Measurements from ENCODE around the gene KATNIP.
A peak's percentile ranks its signal among the peaks of the same experiment; 100 is the strongest.

DNA sequence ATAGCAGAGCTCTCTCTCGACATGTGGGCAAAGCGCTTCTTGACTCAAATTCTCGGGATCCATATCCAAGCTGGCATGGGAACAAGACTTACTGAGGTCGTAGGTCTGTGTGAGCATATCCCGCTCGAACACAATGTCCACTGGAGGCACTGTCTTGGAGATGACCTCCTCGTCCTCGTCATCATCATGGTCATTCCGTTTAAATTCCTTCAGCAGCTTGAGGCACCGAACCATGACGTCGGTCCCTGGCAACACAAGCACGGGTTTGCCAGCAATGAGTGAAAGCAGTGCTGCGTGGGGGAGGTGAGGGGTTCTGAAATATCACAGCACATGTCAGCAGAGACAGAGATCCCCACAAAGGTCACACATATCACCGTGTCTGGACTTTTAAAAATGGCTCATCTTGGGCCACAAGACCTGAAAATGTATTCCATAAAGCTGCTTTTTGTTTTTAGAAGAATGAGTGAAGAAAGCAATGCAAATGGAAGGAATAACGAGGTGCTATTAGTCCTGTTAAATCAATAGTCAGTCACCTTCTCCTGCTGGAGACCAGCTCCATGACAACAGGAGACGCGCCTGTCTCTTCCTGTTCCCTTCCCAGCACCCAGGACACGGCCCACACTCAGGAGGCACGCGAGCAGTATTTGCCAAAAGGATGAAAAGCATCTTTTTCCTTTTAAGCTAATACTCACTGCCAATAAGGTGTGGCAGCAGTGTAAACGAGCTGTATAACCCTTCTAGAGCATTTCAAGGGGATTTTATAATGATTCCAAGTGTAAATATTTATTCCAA lies 38.1 kb upstream of the KATNIP start:
- no peak for TF ChIP-seq POLR2A (IDR thresholded peaks at IDR 0.05)
- TF ChIP-seq EP300 (IDR thresholded peaks at IDR 0.05): peak in 1 of 4 donors; percentile 37
- no peak for TF ChIP-seq CTCF (IDR thresholded peaks at IDR 0.05)
- peak in 2 of 4 donors; percentile 40 to 42 for TF ChIP-seq POLR2AphosphoS5 (IDR thresholded peaks at IDR 0.05)

All from sigmoid colon (tissue), 4 donors.